Measurements from ENCODE around the gene UMOD.
"Not testable (repeated sequence)": the region's sequence is repeated elsewhere in the genome, so short reads cannot be mapped to it uniquely, and the experiment has no call there.

UMOD gene

DNA sequence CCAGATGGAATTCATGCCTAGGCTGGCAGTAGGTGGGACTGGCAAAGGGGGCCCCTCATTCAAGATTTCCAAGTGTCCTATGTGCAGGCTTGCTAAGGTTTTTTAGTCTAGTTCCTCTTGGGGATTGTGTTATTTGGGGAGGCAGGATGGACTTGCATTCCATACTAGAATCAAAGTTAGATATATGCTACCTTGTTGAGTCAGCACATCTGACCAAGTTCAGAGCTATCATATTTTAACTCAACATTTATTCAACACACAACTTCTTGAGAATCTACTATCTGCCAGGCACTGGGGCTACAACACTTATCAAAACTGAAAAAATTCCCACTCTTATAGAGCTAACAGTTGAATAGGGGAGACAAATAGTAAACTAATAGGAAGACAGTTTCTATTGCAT is 31.9 kb downstream of the UMOD start:
- DNase-seq = no peak

DNA sequence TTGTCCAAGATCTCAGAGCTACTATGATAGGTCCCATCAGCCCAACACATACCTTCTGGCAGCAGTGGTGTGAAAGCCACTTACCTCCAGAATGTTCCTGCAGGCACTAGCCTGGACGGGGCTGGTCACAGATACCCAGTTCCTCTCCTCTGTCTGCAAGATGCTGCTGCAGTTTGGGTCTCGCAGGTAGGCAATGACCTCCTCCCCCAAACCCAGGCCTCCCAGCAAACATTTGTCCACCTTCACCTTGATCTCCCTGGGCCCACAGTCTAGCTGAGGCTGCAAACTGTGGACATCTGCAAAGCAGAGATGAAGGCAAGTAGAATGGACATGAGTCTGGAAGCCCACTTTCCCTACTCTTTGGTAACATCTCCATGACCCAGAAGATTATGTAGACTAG is 32.3 kb downstream of the UMOD start:
- DNase-seq = no peak

GRCh38 chr16:20319406-20319805 is 33.1 kb downstream of the UMOD start:
- no peak for DNase-seq

GRCh38 chr16:20318437-20318836 is 34.1 kb downstream of the UMOD start:
- no peak for DNase-seq

GRCh38 chr16:20318006-20318405 is 34.5 kb downstream of the UMOD start:
- DNase-seq = no peak

GRCh38 chr16:20317117-20317516 is 35.4 kb downstream of the UMOD start:
- no peak for DNase-seq

GRCh38 chr16:20316715-20317114 is 35.8 kb downstream of the UMOD start:
- DNase-seq = no peak

- no peak for DNase-seq
These were observed 36.8 kb downstream of the UMOD start for GRCh38 chr16:20315764-20316163.

DNA sequence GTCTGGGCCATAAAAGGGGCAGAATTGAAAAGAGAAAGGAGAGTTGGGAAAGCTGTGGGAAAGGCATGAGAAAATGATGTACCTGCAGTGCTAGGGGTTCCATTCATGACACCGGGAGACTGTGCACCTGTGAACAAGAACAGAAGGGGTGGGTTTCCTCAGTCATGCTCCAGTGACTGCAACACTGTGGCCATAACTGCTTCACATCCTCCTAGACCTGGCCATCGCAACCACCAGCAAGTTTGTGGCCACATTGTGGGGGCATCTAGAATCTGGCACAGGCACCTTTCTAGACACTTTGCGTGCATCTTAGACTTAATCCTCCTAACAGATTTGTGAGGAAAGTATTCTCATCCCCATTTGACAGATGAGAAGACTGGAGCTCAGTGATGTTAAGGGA is 37.9 kb downstream of the UMOD start:
- DNase-seq = no peak

- no peak for DNase-seq
These were observed 38.8 kb downstream of the UMOD start for GRCh38 chr16:20313741-20314140.

DNA sequence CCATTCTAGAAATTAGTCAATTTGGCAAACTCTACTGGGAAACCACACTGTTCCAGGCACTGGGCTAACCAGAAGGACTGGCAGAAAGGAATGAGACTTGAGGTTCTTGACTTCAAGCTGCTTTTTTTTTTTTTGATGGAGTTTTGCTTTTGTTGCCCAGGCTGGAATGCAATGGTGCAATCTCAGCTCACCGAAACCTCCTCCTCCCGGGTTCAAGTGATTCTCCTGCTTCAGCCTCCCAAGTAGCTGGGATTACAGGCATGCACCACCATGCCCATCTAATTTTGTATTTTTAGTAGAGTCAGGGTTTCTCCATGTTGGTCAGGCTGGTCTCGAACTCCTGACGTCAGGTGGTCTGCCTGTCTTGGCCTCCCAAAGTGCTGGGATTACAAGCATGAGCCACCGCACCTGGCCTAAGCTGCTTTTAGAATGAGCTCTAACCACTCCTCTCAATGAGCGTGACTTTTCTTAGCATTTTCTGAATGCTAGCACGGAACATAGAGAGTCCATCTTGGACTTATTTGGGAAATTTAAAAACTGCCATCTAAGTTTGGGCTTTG is 39.9 kb downstream of the UMOD start:
- not testable (repeated sequence) for DNase-seq

GRCh38 chr16:20311548-20311947 is 41.0 kb downstream of the UMOD start:
- no peak for DNase-seq

DNA sequence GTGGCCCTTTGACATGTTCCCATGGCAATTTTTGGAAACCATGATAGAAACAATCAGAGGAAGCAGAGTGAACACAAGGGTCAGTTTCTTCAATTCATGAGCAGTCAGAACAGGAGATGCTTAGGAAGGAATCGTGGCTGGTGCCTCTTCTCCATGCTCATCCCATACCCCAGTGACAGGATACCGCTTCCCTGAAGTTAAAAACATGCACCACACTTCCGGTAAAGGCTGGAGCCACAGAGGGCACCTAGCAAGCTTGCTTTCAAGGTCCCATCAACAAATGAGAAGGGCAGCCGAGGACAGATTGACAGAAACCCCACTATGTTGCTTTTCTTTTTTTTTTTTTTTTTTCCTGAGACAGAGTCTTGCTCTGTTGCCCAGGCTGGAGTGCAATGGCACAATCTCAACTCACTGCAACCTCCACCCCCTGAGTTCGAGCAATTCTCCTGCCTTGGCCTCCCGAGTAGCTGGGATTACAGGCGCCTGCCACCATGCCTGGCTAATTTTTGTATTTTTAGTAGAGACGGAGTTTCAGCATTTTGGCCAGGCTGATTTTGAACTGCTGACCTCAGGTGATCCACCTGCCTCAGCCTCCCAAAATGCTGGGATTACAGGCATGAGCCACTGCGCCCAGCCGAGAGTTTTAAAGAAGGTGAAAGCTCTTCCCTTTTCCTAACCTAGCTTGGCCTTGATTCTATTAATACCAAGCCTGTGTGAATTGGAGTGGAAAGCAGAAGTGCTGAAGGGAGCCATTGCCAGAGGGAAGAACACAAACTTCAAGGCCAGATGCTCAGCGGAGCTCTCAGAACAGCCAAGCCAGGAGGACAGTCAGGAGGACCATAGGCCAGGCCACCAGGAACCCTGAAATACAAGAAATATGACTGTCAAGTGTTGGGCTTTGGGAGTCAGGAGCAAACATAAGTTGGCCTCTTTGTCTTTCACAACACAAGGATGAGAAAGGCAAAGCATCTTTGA is 41.8 kb downstream of the UMOD start:
- DNase-seq = no peak

DNA sequence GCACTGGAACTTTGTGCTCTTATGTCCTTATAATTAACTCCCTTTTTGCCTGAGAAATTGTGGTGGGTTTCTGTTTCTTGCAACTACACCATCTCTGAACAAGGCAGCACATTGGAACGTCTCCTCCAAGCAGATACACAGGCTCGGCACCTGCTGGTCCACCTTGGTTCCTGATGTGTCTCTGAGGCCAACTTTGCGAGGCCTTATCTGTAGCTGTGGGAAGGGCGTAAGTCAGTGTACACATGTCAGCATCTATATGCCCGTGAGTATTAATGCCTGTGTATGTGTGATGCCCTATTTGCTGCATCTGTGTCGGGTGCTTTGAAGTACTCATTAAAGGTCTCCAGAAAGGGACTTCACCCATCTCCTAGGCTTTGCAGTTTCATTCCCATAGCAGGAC is 42.7 kb downstream of the UMOD start:
- DNase-seq = no peak

- DNase-seq = no peak
These were observed 43.5 kb downstream of the UMOD start for GRCh38 chr16:20308801-20309590.

DNA sequence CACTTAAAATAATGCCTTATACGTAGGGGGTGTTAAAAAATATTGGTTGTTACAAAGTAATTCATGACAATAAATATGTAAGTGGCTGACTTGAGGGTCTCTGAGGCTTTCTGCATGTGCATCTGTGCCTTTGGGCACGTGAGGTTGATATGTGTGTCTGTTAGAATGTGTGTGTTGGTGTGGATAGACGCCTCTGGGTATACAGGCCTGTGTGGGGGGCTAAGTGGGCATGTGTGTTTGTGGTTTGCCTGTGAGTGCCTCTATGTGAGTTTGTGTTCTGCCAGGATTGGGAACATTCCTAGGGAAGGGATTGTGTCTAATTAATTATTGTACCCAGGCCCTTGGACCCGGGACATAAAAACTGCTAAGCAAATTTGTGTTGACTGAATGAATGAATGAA is 44.2 kb downstream of the UMOD start:
- DNase-seq = no peak

DNA sequence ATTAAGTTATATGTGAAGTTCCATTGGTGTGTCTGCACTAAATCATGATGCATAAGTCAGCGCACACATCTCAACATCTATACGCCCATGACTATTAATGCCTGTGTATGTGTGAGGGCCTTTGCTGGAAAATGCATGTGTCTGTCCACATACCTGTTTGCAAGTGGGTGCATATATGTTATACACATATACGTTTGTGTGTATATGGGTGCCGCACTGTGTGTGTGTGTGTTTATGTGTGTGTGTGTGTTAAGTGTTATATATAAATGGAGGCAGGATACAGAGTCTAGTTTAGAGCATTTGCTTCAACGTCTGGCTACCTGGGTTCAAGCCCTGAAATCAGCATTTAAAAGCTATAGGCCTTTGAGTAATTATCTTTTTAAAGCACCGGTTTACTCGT is 44.7 kb downstream of the UMOD start:
- DNase-seq = no peak

DNA sequence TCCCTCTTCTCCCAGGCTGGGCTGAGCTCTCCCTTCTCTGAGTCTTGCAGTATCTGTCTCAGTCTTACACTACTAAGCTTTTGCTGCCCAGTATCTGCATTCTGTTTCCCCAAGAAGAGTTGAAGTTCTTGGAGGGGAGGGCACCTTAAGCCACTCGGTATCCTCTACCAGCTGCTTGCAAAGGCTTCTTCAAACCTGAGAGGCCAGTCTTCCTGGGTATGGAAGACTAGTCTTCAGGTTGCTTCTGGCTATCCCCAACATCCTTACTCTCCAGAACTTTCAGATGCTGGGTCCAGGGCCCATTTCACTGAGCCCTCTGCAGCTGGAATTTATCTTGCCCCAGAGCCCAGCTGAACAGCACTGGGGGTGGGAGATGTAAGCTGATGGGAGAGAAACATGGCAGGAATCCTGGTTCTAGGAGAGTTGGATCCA is 45.3 kb downstream of the UMOD start:
- no peak for DNase-seq

- no peak for DNase-seq
These were observed 46.1 kb downstream of the UMOD start for GRCh38 chr16:20306401-20306800.

DNA sequence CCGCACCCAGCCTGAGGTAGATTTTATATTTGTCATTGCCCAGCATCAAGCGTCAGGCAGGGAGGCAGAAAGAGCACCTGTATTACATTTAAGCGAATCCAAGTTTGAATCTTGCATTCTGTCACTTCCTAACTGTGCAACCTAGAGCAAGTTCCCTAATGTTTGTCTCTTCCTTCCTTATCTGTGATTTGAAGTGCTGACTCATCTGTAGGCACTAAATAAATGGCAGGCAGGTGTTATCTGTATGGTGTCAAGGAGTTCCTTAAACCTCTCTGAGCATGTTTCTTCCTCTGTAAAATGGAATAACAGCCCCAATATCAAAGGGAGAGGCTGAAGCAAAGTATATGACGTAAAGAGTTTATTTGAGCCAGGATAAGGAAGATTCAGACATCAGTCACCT is 49.5 kb downstream of the UMOD start:
- no peak for DNase-seq

DNA sequence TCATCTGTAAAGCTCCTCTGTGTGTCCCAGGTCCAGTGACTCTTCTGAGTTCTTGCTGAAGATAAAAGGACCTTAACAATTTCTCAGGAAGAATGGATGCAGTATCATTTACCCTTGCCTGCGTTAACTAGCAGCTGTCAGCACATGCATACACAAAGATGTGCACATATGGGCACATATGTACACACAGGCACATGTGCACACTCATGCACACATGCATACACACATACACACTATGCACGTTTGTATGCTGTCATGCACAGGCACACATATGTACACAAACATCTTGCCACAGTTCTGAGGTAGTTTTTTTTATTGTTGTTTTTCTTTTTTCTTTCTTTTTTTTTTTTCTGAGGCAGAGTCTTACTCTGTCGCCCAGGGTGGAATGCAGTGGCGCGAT is 50.1 kb downstream of the UMOD start:
- DNase-seq = no peak

DNA sequence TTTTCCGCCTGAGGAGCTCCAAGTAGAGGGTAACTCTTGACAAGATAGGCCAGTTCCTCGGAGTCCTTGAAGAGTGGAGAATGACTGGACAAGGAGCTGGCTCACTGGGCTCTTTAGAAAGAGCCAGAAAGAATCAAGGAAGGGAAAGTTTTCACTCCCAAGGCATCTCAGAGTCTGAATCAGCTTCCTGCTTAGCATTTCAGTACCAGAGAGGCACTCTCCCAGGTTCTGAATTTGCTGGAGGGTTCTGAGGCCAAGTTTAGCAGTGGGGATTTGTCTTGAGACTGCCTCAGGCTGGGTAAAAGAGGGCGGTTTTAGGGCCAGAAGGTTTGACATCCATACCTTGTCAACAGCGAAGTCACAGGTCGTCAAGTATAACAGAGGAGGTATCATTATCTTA is 50.7 kb downstream of the UMOD start:
- DNase-seq = no peak

DNA sequence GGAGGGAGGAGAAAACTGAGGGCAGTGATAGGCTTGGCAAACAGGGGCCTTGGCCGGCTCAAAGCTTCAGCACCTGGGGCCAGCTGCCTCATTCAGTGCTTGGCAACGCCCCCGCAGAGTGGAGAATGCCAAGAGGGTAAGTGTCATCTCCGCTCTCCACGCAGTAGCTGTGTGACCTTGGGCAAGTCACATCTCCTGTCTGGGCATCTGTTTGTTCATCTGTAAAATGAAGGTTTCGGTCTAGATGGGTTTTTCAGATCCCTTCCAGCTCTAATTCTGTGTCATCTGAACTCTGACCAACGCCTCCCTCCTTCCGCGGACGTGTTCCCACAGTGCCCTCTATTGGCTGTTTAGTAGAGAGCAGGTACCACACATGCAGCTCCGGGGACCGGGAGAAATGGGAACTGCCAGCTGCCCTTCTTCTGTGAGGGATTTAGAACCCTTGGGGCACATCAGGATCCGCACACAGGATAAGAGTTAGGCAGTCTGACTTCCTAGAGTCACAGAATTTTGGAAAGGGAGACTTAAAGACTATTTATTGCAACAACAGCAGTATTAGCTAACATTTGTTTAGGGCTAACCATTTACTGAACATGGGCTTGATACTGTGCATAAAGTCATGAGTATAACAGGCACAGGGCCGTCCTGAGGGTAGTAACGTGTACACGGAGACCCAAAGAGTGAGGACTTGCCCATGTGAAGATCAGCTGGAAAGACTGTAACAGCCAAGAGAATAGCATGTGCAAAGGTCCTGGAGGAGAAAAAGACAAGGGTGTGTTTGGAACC is 52.0 kb downstream of the UMOD start:
- DNase-seq = peak; percentile 72
